Stimulated activated CD4-positive, alpha-beta T cell treated with anti-CD3 and anti-CD28 coated beads, Interleukin-2, amount 100 ng/mL, for 48 hours (primary cell): ENCODE data around the gene SPRYD3.
"Not testable (repeated sequence)": the region's sequence is repeated elsewhere in the genome, so short reads cannot be mapped to it uniquely, and the experiment has no call there.

Experiments used
- DNase-seq, 2 donors: peaks; one replicate each; pipeline ENCODE4 v3.0.0-alpha.2; 2020

The SPRYD3 gene

DNA sequence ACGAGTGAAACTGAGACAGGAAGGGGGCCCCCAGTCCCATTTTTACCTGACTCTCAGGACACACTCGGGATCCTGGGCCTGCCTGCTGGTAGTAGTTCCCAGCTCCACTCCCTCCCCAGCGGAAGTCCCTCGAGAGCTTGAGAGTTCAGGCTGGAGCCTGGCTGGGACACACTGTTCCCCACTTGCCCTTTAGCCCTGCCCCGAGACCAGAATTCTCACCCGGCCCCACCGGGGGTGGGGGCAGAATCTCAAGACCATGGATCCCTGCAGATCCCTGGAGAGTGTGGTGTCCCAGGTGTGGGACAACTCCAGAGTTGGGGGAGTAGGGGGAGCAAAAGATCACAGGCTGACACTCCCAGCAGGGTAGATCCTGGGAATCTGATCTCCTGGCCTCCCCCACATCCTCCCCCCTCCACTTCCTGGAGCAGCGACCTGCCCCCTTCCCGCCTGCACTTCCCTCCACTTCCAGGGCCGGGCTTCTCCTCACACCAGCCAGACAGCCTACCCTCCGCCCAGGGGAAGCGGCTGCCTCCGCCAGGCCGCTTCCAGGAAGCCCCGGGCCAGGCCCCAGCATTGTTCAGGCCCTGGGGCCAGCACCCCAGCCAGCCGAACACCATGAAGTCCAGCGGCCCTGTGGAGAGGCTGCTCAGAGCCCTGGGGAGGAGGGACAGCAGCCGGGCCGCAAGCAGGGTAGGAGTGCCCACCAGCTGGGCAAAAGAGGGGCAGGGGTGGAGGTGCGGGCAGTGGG, 29.4 kb downstream of the SPRYD3 start, which contains the start of gene TNS2:
TSS of gene TNS2 (plus strand) at position 495 of the 748 bp plus-strand sequence. CDS start at position 616, 121 bp downstream.
- no peak for DNase-seq

DNA sequence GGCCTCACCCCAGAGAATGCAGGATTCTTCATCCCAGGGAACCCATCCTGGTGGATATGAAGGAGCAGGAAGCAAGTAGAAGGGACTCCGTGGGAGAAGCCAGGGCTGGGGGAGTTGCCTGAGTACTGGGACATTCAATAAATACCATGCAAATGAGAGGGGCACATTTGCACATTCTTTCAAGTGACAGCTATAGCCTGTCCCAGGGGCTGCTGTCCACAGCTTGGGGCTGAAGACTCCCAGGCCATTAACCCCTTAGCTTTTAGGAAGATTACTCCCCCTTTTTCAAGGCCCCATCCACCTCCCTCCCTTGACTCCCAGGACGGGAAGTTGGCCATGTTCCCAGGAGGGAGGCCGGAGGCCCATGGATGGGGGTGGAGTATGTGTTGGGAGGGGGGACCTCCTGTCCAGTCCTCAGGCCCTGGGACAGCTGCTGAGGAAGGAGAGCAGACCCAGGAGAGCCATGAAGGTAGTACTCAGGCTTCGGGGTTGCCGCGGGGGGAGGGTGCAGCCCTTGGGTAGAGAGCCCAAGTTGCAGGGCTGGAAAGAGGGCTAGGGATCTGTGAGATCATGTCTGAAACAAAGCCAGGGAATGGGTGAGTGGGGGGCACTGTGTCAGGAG, 30.3 kb downstream of the SPRYD3 start:
- no peak for DNase-seq

DNA sequence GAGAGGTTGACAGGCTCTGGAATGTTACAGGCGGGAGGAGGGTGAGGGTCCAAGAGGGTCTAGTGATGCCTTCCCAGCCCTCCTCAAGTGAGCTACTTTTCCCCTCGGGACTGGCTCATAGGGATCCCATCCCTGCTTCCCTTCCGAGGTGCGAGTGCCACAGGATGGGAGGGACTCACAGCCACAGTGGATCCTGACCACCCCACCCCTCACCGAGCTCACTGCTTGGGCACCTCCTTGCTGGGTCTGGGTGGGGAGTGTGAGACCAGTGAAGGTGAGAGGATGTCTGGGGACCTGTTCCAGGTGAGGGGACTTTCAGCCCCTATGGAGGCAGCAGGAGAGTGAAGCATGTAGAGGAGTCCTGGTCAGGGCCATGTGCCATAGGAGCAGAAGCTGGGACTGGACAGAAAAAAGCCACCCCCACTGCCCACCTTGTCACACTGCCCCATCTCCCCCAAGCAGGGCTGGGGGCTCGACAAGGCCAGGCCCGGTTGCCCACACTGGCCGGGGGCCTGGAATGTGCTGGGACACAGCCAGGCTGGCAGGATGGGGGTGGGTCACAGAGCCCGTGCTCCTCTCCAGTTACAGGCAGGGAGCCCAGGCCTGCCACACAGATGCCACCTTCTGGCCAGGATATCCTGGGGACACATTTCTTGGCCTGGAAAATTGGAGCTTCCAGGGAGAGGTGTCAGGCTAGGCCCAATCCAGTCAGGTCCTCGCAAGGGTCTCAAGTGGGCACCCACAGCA, 31.0 kb downstream of the SPRYD3 start:
- no peak for DNase-seq

DNA sequence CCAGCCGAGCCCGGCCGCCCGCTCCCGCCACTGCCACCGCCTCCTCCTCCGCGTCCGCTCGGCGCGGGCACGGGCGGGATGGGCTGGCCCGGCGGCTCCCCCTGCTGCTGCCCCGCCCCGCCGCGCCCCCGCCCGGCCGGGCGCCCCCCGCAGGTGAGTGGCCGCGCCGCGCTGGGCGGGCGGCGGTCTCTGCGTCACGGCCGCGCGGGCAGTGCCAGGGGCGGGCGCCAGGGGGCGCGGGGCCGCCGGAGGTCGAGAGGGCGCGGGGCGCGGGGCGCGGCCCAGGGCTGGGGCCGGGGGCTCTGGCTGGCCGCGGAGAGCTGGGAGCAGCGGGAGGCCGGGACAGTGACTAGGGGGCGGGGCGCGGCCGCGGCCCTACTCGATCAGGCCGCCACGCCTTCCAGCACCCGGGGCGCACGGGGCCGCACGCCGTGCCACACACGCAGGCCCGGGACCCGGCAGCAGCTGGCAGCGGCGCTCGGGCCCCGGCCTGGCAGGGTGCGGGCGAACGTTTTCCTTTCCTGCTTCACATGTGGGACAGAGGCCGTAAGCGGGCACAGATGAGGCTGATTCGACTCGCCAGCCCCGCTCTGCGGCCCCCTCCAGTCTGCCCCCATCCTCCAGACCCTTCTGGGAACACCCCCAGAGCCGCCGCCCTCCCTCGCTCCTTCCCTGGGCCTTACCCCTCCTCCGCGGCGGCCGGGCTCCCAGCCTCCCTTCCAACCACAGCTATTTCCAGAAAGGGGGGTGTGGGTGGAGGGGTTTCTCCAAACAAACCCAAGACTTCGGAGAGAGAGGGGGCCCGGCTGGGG, 31.8 kb downstream of the SPRYD3 start:
- peak; percentile 52 to 73 for DNase-seq

DNA sequence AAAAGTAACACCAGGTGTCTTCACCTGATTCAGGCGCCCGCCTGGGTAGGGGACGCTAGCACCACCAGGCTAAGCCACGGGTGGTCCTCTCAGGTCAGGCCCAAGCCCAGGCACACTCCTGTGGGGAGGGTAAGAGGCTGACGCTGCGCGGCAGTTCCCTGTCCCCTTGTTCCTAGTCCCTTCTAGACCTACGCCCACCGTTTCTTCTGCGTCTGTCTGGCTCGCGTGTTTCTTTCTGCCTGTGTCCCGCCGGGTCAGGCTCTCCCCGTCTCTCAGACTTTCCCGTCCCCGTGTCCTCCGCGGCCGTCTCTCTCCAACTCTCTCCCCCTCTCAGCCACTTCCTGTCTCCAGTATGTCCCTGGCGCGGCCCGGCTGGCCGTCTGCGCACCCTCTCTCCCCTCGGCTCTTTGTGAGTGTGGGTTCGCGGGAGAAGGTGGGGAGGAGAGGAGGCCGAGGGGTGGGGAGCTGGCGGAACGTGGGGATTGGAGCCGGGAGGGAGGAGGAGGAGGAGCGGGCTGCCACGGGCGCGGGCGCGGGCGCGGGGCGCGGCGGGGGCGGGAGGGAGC, 32.5 kb downstream of the SPRYD3 start:
- DNase-seq, result peak; percentile 37 to 47

DNA sequence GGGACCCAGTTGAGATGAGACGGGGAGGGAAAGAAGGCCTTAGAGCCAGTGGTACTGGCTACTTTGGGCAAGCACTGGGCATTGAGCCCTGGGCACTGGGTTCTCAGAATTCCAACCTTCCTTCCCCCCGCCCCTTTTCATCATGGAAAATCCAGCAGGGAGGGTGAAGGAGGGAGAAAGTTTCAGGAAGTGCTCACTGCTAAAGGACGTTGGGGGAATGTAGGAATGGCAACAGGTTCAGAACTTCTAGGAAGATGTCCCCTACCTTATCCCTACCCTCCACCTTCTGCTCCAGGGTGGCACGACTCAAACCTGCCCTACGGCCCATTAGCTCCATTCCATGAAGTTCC, 33.5 kb downstream of the SPRYD3 start:
- DNase-seq, result no peak

DNA sequence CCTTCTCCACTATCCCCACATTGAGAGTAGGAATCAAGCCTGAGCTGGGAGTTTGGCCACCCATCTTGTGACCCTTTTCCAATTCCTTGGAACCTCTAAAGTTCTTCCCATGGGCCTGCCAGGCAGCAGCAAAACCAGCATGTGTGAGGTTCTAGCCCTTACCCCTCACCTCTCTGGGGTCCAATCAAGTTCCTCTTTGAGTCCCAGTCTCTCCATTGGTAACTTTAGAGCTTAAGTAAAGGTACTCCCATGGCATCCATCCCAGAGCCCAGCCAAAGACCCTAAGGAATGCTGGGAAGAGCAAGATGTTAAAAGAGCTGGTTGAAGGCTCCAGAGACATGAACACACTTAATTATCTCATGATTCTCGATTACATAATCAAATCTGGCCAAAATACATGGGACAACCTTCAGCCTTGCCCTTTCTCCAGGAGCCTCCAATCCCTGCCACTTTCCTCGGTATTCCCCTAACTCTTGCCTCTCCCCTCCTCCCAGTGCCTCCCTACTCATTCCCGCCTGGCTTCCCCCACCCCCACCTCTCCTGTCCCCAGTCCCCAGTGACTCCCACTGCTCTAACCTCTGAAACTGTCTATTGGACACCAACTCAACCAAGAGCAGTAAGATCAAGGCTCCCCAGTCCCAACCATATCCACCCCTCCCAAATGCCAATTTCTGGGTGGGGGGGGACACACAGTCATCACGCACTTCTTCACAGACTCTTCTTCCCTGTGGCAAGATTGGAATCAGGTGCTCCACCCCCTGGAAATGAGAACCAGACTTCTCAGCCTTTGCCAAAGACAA, 34.1 kb downstream of the SPRYD3 start:
- no peak for DNase-seq

DNA sequence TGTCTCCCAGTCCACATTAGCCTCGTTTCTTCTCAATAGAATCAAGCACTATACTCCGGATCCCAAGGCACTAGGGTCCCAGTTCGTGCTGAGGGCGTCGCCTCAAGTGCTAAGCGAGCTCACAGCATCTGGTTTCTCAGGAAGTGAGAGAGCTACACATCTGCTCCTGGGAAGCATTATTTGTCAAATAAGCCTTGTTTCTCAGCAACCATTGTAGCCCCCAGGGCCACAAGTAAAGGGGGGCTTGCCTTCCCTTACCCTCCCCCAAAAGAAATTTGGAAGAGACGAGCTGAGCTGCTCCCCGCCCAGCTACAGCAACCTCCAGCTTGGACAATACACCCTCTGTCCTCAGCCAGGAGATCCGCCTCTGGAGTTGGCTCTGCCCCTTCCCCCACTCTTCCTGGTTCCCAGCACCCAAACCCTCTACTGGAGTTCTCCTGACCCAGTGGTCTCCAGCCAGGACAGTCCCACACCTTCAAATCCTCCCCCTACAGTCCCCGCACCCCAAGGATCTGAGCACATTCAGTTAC, 35.1 kb downstream of the SPRYD3 start:
- DNase-seq, result no peak

DNA sequence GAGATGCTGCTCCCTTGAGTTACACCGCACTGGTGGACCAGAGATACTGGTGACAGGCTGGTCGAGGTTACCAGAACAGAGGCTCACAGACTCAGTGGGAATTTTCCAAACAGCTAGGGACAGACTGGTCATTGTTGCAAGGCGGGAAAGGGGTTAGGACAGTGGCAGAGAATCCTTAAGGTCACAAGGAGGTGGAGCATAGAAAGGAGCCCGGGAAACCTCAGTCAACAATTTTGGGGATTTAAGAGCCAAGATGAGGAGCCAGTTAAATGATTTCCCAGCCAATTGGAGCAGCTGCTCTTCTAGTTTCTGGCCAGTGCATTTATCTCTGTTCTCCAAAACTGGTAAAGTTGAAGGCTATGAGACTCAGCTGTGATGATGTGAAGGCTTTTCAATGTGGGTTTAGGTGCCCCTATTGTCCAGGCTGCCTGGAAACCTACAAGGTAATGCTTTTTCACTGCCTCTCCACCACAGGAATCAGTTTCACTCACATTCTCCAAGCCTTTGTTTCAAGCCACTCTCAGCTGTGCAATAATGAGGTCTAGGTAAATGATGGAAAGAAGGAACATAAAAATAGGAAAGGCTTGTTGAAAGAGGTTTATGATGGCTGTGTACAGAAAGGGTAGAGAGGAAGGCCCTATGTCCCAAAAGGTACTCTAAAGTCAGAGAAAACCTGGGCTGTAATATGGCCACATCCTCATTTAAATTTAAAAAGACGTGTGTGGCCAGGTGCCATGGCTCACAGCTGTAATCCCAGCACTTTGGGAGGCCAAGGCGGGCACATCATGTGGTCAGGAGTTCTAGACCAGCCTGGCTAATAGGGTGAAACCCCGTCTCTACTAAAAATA, 36.4 kb downstream of the SPRYD3 start:
- DNase-seq, result no peak

DNA sequence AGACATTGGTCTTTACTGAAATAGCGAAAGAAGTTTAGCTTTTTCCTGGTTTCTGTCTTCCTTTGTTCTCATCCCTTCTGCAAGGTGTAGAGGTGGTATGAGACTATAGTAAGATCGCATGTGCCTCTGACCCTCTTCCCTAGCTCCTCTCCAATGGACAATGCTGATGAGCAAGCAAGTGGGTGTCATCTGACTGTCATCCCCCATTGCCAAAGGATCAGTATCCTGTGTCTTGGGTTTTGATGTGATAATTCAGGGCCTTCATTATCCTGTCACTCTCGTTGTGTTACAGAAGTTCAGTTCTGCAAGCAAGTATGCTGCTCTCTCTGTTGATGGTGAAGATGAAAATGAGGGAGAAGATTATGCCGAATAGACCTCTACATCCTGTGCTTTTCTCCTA, 39.3 kb downstream of the SPRYD3 start:
- DNase-seq, result no peak

DNA sequence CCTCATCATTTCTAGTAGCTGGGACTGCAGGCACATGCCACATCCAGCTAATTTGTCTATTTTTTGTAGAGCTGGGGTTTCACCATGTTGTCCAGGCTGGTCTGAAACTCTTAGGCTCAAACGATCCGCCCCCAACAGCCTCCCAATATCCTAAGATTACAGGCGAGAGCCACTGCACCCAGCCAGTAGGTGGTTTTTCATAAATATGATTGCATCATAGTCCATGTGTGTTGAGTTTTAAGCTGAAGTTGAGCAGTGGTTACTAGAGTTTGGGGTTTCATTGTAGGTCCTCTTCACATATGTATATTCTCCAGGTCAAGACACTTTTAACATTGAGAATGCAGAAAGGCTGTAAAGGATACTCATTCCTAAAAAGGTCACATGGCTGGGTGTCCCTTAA, 42.4 kb downstream of the SPRYD3 start:
- DNase-seq, result no peak

DNA sequence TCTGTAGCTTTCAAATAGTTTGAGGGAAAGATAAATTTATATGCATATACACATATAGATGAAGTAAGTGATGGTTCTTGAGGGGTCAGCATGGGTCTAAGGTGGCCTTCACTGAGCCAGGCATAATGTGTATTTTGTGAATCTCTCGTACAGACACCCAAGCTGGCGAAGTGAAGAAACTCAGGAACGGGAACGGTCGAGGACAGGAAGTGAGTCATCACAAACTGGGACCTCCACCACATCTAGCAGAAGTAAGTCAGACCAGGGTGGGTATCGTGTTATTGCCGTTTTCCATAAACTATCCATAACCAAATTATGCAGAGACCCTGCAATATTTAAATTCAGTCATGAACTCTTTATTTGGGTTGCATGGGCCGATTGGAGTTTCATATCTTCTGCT, 44.7 kb downstream of the SPRYD3 start:
- no peak for DNase-seq

DNA sequence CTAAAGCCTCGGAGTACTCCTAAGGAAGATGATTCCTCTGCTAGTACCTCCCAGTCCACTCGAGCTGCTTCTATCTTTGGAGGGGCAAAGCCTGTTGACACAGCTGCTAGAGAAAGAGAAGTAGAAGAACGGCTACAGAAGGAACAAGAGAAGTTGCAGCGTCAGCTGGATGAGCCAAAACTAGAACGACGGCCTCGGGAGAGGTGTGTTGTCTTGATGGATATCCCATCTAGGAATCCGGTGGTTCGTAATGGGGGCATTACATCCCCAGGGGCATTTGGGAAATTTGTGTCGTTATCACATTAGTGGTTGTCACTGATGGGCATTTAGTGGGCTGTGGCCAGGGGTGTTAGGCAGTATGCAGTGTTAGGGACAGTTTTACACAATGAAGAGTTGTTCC, 45.4 kb downstream of the SPRYD3 start:
- DNase-seq, result not testable (repeated sequence)

DNA sequence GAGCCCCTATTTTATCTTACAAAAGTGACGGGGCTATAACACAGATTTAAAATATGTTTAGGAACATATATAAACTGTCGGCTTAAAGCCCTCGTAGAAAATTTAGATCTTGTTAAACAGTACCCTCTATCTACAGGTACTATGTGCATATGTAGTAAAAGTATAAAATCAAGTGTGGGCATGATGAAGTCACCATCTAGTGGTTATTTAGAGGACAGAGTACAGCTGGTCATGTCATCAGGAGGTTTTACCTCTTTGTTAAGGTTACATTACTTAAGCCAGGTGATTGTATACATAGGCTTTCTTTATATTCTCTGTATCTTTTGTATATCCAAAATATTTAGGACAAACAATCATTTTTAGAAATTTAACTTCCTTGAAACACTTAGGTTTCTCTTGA, 47.6 kb downstream of the SPRYD3 start:
- no peak for DNase-seq

DNA sequence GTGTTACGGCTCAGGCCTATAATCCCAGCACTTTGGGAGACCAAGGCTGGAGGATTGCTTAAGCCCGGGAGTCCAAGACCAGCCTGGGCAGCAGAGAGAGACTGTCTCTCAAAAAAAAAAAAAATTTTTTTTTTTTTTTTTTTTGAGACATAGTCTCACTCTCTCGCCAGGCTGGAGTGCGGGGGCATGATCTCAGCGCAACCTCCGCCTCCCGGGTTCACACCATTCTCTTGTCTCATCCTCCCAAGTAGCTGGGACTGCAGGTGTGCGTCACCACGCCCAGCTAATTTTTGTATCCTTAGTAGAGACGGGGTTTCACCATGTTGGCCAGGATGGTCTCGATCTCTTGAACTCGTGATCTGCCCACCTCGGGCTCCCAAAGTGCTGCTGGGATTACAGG, 52.2 kb downstream of the SPRYD3 start:
- not testable (repeated sequence) for DNase-seq

DNA sequence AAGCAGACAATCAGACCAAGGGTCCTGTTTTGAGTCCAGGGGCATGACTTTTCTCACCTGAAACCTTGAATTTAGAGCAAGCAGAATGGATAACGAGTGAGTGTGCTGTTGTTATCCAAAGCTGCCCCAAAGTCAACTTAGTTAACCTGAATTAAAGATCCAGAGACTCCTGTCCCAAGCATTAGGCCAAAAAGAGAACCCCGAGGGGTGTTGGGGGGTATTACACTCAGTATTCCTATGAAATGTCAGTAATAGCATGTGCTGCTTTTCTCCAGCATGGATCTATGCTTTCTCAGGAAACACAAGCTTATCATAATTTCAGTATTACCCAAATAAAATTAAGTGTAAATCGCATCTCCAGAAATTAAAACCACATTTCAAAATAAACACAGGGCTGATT, 53.9 kb downstream of the SPRYD3 start:
- DNase-seq, result no peak

DNA sequence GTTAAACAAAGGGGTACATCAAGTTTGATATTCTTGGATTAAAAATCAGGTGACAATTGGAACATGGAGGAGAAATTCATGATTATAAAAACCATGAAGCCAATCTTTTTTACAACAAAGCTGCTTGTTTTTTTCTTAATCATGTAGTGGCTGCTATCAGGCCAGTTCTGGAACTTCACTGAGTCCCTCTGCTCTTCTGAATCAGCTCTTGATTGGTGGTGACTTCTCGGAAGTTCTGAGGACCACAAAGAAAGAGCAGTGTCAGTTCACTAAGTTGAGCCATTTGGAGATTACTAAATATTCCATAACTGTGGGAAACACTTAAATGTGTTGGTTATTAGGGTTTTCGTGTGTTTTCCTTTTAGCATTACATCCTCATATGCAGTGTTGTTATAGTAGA, 64.5 kb downstream of the SPRYD3 start:
- no peak for DNase-seq
